Testis (tissue), 2 donors: ENCODE results near the gene TJP2.

ENCODE experiments used
- CTCF ChIP-seq, 3 experiments: fragments of 450-650 bp in 2 of 3; fragments of 200-600 bp in 1 of 3; sonication (generic) in 1 of 3; IDR thresholded peaks; one replicate each; pipeline ENCODE4 v1.5.1; 2016 to 2019; ENCODE audit warnings: antibody characterized with exemption in 3 of 3, mild to moderate bottlenecking in 2 of 3, moderate library complexity in 1 of 3
- POLR2A ChIP-seq: fragments of 450-650 bp; IDR thresholded peaks from one replicate; pipeline ENCODE4 v1.6.1; 2017; ENCODE audit warnings: antibody characterized with exemption, mild to moderate bottlenecking, moderate library complexity

DNA sequence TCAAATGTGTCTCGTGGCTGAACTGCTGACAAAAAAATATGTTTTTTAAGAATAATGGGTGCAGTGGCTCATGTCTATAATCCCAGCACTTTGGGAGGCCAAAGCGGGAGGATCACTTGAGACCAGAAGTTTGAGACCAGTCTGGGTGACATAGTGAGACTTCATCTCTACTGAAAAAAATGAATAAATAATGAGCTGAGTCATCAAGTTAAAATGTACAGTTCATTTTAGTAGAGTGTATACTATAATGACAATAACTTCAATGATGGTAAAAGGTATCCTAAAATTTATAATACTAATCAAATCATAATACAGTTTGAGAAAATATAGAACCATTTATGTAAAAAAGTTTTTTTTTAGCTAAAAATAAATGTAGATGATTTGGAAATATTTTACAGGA lies 37.9 kb upstream of the TJP2 start:
- no peak for TF ChIP-seq CTCF (IDR thresholded peaks at IDR 0.05)
- TF ChIP-seq POLR2A, result no peak
